ENCODE data around the gene TOR3A.
A peak's percentile ranks its signal among the peaks of the same experiment; 100 is the strongest.
"Not testable (repeated sequence)": the region's sequence is repeated elsewhere in the genome, so short reads cannot be mapped to it uniquely, and the experiment has no call there.

The TOR3A gene

DNA sequence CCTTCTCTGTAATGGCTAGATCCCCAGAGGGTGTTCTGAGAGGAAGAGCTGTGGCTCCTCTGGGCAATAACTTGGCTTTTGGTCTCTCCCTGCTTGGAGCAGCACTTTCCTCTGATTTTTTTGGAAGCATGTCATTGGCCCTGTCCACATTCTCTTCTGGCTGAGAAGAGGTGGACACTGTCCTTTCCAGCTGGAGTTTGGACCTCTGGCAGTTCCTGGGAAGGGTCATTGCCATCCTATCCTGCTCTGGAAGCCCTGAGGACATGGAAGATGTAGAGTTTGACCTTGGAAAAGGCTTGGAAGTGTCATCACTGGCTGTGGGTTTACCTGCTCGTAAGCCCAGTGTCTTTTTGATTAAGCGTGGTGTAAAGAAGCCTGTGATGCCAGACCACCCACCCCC is 26.8 kb downstream of the TOR3A start:
- DNase-seq = no peak

DNA sequence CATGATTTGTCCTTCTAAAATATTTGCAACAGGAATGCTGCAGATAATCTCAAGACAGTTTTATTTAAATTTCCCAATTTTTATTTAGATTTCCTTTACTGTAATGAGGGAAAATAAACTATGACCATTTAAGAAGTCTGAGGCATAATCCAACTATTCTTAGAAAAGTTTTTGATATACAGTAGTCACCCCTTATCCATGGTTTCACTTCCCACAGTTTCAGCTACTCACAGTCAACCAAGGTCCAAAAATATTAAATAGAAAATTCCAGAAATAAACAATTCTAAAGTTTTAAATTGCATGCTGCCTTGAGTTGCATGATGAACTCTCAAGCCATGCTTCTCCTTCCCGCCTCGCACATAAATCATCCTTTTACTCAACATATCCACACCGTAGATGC is 33.3 kb downstream of the TOR3A start:
- no peak for DNase-seq

DNA sequence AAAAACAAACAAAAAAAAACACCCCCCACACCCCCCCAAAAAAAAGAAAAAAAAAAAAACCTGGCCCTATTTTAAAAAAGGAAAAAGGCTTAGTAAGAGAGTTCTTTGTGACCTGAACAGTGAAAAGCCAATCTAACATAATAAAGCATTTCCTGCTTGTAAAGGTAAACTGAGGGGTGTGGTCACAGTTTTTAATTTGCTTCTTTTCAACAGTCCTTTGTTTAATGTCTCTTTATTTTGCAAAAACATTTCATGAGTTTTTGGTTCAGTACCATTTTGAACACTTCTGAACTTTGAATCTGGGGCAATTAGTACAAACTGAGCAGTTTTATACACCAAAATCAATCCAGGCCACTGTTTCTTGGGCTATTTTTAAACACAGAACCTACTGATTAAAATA is 37.6 kb downstream of the TOR3A start:
- DNase-seq = no peak

DNA sequence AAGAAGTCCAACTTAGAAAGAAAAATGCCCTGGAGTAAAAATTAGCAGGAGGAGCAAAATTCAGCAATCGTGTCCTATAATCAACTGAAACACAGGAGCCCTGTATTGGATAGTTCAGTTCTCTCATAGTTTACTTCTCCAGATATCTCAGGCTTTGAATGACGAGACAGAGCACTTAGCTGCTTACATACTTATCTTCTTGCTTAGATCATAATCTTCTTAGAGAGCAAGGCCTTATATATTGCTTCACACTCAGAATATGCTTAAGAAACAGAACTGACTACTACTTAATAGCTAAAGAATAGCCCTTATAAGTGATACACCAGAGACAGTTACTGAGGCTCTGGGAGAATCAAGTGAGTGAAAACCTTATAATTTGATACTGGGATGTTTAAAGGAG is 38.9 kb downstream of the TOR3A start:
- no peak for DNase-seq

DNA sequence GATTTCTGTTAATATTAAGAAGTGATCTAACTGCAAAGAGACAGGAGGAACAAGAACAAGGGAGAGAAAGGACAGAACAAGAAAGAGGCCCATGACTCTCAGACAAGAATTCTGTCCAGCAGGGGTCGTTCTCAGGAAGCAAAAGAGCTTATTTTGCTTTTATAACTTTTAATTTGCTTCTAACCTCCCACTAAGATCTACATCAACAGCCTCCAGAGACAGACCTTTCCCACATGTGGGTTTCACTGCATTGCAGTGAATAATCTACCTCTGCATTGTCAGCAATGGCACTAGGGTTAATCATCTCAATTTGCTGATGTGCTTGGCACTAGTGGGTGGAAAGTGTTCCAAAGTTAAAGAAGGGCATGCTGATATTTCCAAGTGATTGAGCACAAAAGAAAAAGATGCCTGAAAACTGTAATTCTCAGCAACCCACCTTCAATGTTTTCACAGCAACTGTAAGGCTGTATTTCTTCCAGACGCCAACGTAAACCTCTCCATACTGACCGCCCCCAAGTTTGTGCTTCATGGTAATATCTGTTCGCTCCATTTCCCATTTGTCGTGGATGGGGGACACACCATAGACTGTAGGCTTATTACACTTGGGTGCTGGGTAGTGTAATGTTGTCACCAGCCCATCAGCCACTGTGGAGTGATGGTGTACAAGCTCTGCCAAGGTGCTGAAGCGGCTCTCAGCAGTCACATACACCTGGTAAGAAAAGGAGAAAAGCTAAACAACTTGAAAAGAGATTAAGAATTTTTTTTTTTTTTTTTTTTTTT is 39.5 kb downstream of the TOR3A start:
- no peak for DNase-seq

DNA sequence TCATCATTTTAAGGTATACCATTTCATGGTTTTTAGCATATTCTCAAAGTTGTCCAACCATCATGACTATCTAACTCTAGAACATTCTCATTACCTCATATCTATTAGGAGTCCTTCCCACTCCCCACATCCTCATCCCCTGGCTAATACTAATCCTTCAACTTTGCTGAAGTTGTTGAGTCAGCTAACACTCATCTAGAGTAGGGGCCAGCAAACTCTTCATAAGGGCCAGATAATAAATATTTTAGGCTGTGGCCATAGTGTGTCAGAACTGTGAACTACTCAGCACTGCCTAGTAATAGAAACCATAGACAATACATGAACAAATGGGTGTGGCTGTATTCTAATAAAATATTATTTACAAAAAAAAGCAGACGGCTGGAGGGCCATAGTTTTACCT is 43.0 kb downstream of the TOR3A start:
- DNase-seq = no peak

DNA sequence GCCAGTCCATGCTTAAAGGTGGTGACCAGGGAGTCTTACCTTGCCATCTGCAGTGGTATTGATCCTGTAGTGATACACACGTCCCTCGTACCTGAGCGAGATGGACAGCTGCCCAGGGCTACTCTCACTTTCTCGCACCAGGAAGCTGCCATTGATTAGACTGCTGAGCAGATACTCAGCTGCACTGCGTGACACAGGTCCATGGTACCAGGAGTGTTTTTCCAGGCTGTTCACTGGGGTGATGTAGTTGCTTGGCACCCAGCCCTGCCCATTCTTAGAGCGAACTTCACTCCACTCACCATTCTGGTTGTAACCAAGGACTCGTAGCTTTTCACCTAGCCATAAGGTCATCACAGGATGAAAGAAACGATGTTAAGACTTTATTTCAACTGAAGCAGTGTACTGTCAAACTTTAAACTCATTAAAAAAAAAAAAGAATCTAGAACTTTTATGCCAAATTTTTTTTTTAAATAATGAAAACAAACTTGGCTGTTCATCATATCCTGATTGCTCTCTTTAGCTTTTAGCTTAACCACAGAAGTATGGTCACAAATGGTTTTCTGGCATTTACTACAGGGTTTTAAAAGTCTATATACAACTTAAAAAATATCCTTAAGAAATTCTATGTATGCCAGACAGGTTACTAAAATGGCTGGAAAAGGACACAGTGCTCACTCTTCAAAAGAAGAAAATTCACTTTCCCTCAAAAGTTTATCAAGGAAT is 44.6 kb downstream of the TOR3A start:
- no peak for DNase-seq

DNA sequence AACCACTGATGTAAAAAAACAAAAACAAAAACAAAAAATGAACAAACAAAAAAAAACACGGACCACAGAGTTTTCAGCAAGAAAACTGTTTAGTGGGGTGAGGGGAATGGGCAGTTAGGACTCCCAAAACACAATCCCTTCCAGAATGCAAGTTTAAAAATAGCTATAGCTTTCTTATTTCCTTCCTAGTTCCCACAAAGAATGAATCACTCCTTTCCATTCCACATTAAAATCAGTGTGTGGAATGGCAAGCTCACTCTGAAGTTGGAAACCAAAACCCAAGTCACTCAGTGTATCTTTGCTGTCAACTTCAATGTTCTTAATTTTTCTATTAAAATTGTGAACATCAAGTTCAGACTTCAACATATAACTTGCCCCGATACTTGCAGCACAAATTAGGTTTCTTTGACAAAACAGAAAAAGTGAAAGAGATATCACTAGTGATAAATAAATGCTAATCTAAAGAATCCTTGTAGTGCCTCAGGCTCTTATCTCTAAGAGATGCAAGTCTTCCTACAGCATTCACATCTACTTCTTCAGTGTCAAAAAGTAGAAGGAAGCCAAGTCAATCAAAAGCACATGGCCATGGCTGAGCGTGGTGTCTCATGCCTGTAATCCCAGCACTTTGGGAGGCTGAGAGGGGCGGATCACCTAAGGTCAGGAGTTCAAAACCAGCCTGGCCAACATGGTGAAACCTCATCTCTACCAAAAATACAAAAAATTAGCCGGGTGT is 45.5 kb downstream of the TOR3A start:
- no peak for DNase-seq

DNA sequence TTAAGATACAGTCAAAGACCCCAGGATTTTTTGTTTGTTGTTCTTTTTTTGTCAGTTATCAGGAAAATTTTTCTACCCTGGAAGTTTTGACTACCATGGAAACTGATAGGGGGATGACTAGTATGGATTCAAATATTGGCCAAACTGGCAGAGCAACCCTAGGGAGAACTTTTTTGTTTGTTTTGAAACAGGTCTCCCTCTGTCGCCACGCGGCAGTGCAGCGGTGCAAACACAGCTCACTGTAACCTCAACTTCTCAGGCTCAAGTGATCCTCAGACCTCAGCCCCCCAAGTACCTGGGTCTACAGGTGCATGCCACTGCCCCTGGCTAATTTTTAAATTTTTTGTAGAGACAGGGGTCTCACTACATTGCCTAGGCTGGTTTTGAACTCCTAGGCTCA is 46.6 kb downstream of the TOR3A start:
- DNase-seq = no peak

DNA sequence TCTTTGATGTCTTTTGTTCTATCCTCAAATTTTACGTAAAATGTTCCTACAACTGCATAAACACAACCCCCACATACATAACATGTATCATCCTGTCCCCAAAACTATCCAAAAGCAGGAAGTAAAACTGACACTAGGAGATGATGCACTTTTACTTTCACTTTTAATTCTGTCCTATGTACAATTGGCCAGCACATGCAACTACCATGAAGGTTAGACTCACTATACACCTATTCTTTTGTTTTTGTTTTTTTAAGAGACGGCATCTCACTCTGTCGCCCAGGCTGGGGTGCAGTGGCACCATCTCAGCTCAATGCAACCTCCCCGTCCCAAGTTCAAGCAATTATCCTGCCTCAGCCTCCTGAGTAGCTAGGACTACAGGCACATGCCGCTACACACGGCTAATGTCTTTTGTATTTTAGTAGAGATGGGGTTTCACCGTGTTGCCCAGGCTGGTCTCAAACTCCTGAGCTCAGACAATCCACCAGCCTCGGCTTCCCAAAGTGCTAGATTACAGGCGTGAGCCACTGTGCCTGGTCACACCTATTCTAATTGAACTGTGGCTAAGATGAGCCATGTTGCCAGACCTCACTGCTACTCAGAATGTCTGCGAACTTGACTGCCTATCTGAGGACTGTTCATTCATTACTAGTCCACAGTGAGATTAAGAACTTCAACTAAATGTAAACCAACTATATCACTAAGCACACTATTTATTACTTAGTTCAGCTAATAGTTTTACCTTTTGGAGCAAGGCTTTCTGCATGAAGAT is 48.0 kb downstream of the TOR3A start:
- no peak for DNase-seq

DNA sequence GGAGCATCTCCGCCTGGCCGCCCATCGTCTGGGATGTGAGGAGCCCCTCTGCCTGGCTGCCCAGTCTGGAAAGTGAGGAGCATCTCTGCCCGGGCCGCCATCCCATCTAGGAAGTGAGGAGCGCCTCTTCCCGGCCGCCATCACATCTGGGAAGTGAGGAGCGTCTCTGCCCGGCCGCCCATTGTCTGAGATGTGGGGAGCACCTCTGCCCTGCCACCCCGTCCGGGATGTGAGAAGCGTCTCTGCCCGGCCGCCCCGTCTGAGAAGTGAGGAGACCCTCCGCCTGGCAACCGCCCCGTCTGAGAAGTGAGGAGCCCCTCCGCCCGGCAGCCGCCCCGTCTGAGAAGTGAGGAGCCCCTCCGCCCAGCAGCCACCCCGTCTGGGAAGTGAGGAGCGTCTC is 53.3 kb downstream of the TOR3A start:
- DNase-seq = not testable (repeated sequence)

DNA sequence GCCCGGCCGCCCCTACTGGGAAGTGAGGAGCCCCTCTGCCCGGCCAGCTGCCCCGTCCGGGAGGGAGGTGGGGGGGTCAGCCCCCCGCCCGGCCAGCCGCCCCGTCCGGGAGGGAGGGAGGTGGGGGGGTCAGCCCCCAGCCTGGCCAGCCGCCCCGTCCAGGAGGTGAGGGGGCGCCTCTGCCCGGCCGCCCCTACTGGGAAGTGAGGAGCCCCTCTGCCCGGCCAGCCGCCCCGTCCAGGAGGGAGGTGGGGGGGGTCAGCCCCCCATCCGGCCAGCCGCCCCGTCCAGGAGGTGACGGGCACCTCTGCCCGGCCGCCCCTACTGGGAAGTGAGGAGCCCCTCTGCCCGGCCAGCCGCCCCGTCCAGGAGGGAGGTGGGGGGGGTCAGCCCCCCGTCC is 53.8 kb downstream of the TOR3A start:
- DNase-seq = not testable (repeated sequence)

DNA sequence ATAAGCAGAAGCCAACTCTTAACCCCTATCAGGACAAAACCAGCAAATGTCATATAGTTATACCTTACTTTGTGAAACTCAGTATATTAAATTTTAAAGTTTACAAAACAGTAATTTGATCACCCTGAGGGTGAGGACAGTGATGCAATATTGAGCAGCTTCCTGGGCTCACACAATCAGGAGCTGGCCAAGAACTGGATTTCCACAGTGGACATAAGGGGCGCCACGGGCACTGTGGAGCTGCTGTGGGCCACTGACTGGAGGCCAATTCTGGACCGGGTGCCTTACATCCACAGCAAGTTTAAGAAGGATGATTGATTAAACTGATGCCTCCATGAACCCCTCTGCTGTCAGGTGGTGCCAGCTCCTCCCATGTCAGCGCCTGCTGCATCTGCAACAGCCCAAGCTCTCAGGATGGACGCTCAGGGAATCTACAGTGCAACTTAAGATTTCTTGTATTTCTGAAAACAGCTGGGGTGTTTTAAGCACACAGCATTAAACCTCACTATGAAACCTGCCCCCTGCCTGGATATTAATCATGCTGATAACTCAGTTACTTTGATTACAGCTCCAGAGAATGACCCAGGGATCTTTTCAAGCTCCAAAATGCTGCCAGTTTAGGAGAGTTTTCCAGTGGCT is 55.9 kb downstream of the TOR3A start:
- DNase-seq = no peak

DNA sequence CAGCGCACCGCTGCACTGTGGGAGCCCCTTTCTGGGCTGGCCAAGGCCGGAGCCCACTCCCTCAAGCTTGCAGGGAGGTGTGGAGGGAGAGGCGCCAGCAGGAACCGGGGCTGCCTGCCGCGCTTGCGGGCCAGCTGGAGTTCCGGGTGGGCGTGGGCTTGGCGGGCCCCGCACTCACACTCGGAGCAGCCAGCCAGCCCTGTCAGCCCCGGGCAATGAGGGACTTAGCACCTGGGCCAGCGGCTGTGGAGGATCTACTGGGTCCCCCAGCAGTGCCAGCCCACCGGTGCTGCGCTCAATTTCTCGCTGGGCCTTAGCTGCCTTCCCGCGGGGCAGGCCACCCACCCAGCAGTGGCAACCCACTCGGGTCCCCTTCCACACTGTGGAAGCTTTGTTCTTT is 56.9 kb downstream of the TOR3A start:
- not testable (repeated sequence) for DNase-seq

DNA sequence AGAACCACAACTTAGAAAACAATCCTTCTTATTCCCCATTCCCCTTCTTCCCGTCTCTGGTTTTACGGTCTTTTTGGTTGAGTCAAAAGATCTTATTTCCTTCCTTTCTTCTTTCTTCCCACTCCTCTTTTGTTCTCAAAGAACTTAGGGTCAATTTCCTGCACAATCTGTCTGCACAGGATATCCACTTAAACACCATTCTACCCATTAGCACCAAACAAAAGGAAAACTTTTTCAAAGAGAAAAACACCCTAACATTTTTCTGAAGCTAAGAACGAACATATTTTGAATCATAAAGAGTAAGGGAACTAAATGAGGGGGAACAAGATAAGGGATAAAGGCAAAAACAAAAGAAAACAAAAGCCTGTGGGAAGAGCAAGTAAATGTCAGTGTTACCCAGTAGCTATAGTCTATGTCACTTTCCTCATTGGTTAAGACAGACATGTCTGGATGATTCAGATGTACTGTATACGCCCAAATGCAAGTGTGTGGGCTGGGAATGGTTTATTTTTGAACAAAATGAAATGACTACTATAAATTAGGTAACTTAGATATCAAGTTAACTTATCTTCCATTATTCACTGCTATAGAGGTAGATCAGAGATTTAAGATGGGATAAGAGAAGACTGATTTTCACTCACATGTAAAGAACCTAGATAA is 59.9 kb downstream of the TOR3A start:
- no peak for DNase-seq

DNA sequence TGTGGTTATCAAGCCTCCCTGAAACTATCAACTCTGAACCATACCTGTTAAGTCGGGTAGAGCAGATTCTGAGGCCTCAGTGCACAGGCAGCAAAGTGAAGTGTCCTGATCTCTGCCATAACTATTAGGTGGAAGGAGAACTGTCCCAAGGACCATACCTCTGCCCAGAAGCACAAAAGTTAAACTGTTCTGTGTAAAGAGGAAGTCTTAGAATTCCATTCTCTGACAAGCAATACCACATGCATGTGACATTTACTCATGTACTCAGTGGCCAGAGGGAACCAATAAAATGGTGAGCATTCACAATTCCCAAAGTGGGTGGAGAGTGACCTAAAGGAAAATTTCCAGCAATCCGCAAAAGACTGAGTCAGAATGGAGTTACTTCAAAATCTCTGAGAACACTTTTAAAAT is 61.0 kb downstream of the TOR3A start:
- peak; percentile 87 for DNase-seq

DNA sequence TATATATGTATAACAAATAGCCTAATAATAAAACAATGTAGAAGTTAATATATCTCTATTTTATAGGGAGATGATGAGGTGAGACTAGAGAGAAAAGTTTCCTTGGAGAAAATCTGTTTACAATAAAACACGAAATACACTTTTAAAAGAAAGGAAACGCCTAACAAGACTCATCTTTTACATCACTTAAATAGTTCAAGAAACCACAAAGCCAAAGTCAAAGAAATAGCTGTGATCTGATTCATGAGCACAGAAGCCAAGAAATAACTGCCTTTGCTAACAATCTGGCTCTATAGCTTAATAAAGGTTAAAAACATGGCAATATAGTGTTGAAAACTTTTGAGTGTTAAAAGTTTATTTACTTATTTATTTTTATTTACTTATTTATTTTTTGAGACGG is 61.5 kb downstream of the TOR3A start:
- DNase-seq = no peak

DNA sequence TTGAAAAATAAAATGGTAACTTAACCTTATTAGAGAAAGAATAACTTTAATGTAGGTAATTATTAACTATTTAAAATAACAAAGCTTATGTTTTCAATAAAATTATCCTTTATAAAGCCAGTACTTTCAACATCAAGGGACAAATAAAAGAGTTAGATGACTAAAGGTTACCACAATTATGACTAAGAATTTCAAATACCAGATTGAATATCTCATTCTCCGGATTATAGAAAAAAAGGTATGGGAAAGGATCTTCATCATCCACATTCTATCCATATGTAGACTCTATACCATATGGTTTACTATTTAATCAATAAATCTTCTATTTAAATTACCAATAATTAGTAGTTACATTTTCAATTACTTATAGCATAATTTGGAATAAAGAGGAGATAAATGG is 62.8 kb downstream of the TOR3A start:
- no peak for DNase-seq

DNA sequence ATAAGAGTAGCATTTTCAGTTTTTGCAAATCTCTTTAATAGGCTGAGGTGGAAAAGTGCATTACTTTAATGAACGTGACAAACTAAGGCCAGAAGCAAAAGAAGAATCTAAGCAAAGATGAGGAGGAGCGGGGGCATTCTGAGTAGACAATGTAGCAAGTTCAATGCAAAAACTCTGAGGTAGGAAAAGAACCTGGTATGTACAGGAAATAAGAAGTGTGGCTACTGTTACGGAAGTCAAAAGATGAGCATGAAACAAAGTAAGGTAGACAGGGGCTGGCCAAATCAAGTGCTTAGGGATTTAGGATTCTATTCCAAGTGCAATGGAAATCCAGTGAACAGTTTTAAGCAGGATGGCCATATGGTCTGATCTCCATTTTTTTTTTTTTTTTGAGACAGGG is 63.7 kb downstream of the TOR3A start:
- no peak for DNase-seq

All from islet precursor cell (in vitro differentiated cells).